Prostate gland (tissue), 2 donors: ENCODE results near the gene MED12L.

Experiments
- POLR2A ChIP-seq: fragments of 450-650 bp; IDR thresholded peaks from one replicate; pipeline ENCODE4 v1.6.1; 2016; ENCODE audit warnings: antibody characterized with exemption, mild to moderate bottlenecking
- TF ChIP-seq, protein P1 (sequence below), 4 experiments: fragments of 200-600 bp in 2 of 4; fragments of 450-650 bp in 2 of 4; sonication (generic) in 2 of 4; IDR thresholded peaks; 1 replicate in 3 of 4; 2 replicates in 1 of 4; pipeline ENCODE4 v1.5.1; 2016 to 2019; ENCODE audit warnings: antibody characterized with exemption in 4 of 4, mild to moderate bottlenecking in 2 of 4, moderate library complexity in 2 of 4

DNA sequence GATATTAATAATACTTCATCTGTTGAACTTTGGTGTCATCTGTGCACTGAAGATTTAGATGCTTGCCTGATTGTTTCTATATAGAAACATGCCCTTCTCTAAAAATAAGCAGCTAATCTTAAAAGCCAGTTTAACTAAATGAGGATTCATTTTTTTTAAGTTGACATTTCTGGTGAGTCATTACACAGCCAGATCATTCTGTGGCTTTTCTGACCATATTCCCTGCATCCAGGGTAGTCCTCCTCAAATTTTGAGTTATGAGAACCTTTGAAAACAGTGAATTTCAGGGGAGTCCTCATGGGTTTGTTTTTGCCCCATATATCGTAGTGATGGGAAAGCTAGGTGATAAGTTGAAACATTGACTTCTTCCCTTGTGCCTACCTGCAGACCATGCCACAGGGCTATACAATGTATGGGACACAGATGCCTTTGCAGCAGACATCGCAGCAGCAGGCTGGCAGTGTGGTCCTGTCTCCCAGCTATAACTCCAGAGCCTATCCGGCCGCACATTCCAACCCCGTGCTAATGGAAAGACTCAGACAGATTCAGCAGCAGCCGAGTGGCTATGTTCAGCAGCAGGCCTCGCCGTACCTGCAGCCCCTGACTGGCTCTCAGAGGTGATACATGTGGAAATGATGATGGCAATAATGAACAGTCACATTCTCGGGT, 325.6 kb downstream of the MED12L start:
- no peak for TF ChIP-seq POLR2A
- TF ChIP-seq, protein P1, sequence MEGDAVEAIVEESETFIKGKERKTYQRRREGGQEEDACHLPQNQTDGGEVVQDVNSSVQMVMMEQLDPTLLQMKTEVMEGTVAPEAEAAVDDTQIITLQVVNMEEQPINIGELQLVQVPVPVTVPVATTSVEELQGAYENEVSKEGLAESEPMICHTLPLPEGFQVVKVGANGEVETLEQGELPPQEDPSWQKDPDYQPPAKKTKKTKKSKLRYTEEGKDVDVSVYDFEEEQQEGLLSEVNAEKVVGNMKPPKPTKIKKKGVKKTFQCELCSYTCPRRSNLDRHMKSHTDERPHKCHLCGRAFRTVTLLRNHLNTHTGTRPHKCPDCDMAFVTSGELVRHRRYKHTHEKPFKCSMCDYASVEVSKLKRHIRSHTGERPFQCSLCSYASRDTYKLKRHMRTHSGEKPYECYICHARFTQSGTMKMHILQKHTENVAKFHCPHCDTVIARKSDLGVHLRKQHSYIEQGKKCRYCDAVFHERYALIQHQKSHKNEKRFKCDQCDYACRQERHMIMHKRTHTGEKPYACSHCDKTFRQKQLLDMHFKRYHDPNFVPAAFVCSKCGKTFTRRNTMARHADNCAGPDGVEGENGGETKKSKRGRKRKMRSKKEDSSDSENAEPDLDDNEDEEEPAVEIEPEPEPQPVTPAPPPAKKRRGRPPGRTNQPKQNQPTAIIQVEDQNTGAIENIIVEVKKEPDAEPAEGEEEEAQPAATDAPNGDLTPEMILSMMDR (IDR thresholded peaks at IDR 0.05), result no peak
